Fibroblast of skin of right biceps (primary cell): ENCODE results near the gene GALNT9.
A peak's percentile ranks its signal among the peaks of the same experiment; 100 is the strongest.
"Not testable (repeated sequence)": the region's sequence is repeated elsewhere in the genome, so short reads cannot be mapped to it uniquely, and the experiment has no call there.

ENCODE experiments used
- DNase-seq: peaks from one replicate; pipeline ENCODE4 v3.0.0-alpha.2; 2013

GALNT9 gene

GRCh38 chr12:132278401-132279183 lies 50.8 kb downstream of the GALNT9 start:
- DNase-seq, result no peak

- DNase-seq, result no peak
Measured at GRCh38 chr12:132277949-132278348, 51.4 kb downstream of the GALNT9 start.

GRCh38 chr12:132277374-132277941 lies 51.9 kb downstream of the GALNT9 start:
- no peak for DNase-seq

GRCh38 chr12:132276827-132277373 lies 52.5 kb downstream of the GALNT9 start:
- no peak for DNase-seq

GRCh38 chr12:132276066-132276826 lies 53.1 kb downstream of the GALNT9 start:
- DNase-seq, result no peak

GRCh38 chr12:132275631-132276030 lies 53.8 kb downstream of the GALNT9 start:
- no peak for DNase-seq

GRCh38 chr12:132275110-132275531 lies 54.3 kb downstream of the GALNT9 start:
- peak; percentile 46 for DNase-seq

GRCh38 chr12:132273992-132274334 lies 55.4 kb downstream of the GALNT9 start:
- DNase-seq, result no peak

- DNase-seq, result no peak
Measured at GRCh38 chr12:132272711-132273110, 56.7 kb downstream of the GALNT9 start.

- no peak for DNase-seq
Measured at GRCh38 chr12:132271755-132272092, 57.7 kb downstream of the GALNT9 start.

GRCh38 chr12:132270969-132271754 lies 58.2 kb downstream of the GALNT9 start:
- no peak for DNase-seq

GRCh38 chr12:132270516-132270915 lies 58.9 kb downstream of the GALNT9 start:
- DNase-seq, result no peak

- no peak for DNase-seq
Measured at GRCh38 chr12:132269271-132269968, 60.0 kb downstream of the GALNT9 start.

- no peak for DNase-seq
Measured at GRCh38 chr12:132268674-132269073, 60.7 kb downstream of the GALNT9 start.

GRCh38 chr12:132267873-132268272 lies 61.5 kb downstream of the GALNT9 start:
- DNase-seq, result no peak

GRCh38 chr12:132266802-132267201 lies 62.6 kb downstream of the GALNT9 start:
- no peak for DNase-seq

GRCh38 chr12:132266370-132266769 lies 63.0 kb downstream of the GALNT9 start:
- DNase-seq, result no peak

- DNase-seq, result not testable (repeated sequence)
Measured at GRCh38 chr12:132265822-132266221, 63.6 kb downstream of the GALNT9 start.

- no peak for DNase-seq
Measured at GRCh38 chr12:132265056-132265800, 64.2 kb downstream of the GALNT9 start.

GRCh38 chr12:132264086-132265010 lies 65.0 kb downstream of the GALNT9 start:
- no peak for DNase-seq
